Activated T-helper 1 cell treated with anti-CD3 and anti-CD28 coated beads, Interleukin-12 subunit alpha, Interleukin-12 subunit beta, Interleukin-2, Interleukin-4 antibody, amounts not matched to agents 30 ng/mL and 10 ng/mL and 1 ng/mL, durations not matched to agents 14 hours and 24 hours and 36 hours (primary cell): ENCODE data around the gene FAM161A. TPM values are rescaled to one million over a fixed set of nuclear protein-coding genes. Genes with fewer than 3 reads are reported as not detected.
"Not testable (repeated sequence)": the region's sequence is repeated elsewhere in the genome, so short reads cannot be mapped to it uniquely, and the experiment has no call there.

ENCODE experiments used
- DNase-seq: peaks from one replicate; pipeline ENCODE4 v3.0.0; 2021; ENCODE audit warnings: low spot score
- H3K27ac Mint-ChIP-seq: one replicate; pipeline ENCODE4 v1.8.0; 2021; ENCODE audit warnings: mild to moderate bottlenecking, mixed read lengths
- H3K27me3 Mint-ChIP-seq: one replicate; pipeline ENCODE4 v1.8.0; 2022; ENCODE audit warnings: mild to moderate bottlenecking, moderate library complexity, mixed read lengths; ENCODE audit not compliant: insufficient read depth
- H3K36me3 Mint-ChIP-seq: one replicate; pipeline ENCODE4 v1.8.0; 2021; ENCODE audit warnings: low read depth, mixed read lengths
- H3K4me1 Mint-ChIP-seq: one replicate; pipeline ENCODE4 v1.8.0; 2021; ENCODE audit warnings: low read depth, mixed read lengths
- H3K4me3 Mint-ChIP-seq: one replicate; pipeline ENCODE4 v1.8.0; 2021; ENCODE audit warnings: mild to moderate bottlenecking, moderate library complexity, mixed read lengths
- H3K9me3 Mint-ChIP-seq: one replicate; pipeline ENCODE4 v1.8.0; 2021; ENCODE audit warnings: mixed read lengths
- intact Hi-C: fragments of 100-400 bp; cut with micrococcal nuclease; formaldehyde crosslinking; loops from one replicate; pipeline ENCODE4 v1.15.1; 2024
- total RNA-seq: library from RNA; stranded (reverse); gene quantifications from 2 replicates; pipeline ENCODE4 v1.2.3, GENCODE V29; 2022

Gene FAM161A
- total RNA-seq, 1 donor from 2014 or later, result 3.7 TPM

GRCh38 chr2:61822255-61822654, 31.6 kb downstream of the FAM161A start:
- H3K4me3 Mint-ChIP-seq, result no peak overlapping the region
- intact Hi-C loops, result no loop called here
- no peaks in the 10 kb centered on the region for H3K9me3 Mint-ChIP-seq
- H3K36me3 Mint-ChIP-seq, result no peaks in the 10 kb centered on the region
- peaks cover 5% of the 10 kb centered on the region for H3K27me3 Mint-ChIP-seq
- no peak overlapping the region for H3K27ac Mint-ChIP-seq
- DNase-seq, result no peak
- H3K4me1 Mint-ChIP-seq, result no peaks in the 10 kb centered on the region

DNA sequence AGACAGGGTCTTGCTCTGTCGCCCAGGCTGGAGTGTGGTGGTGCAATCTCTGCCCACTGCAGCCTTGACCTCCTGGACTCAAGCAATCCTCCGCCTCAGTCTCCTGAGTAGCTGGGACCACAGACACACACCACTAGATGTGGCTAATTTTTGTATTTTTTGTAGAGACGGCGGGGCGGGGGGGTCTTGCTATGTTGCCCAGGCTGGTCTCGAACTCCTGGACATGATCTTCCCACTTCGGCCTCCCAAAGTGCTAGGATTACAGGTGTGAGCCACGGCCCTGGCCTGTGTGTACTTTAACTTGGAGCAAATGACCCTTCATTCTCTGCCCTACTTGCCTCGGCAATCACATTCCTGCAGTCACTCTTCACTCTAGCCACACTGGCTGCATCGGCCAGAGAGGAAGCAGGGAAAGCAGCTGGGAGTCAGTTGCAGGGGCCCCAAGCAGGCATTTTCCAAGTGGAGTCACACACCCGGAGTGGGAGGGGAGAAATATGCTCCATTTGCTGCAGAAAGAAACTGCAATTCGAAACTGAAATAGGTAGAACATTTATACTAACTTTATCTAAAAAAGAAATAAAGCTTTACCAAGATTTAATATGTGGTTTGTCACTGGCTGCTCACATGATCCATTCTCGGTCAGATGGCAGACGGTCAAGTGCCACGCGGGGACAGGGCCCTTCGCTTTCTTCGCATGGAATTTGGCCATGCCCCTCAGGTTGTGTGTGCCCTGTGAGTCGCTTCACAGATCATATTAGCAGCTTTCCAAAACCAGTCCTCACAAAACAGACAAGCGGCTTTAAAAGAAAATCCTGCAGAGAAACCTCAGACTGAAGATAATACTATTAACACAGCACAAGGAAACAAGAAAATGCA, 37.1 kb downstream of the FAM161A start:
- Mint-ChIP-seq H3K4me3 (no peak overlapping the region), H3K4me1 (no peaks in the 10 kb centered on the region), H3K36me3 (no peaks in the 10 kb centered on the region), H3K9me3 (no peaks in the 10 kb centered on the region), H3K27me3 (peaks cover 10% of the 10 kb centered on the region), H3K27ac (no peak overlapping the region)
- intact Hi-C loops, result no loop called here
- no peak for DNase-seq

DNA sequence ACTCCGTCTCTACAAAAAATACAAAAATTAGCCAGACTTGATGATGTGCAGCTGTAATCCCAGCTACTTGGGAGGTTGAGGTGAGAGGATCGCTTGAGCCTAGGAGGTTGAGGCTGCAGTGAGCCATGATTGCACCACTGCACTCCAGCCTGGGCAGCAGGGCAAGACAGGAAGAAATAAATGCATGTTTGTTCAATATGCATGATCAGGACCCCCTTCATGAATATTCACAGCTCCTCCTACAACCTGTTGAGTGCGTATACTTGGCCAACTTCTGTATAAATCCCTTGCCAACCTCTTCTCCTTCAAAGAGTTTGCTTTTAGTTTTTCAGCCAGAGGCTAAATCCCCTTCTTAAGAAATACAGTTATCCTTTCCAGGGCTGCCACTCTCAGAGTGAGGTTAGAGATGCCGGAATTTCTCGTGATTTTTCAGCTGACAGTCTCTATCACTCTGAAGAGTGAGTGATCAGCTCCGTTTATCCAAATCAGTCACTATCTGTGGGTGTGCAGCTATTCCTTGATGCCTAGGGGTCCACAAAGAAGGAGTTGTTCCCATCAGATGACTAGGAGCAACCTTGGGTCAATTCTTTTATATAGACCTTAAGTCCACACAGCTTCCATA, 39.2 kb downstream of the FAM161A start:
- Mint-ChIP-seq H3K27ac (no peak overlapping the region), H3K4me1 (no peaks in the 10 kb centered on the region), H3K27me3 (peaks cover 10% of the 10 kb centered on the region), H3K4me3 (no peak overlapping the region), H3K9me3 (no peaks in the 10 kb centered on the region), H3K36me3 (no peaks in the 10 kb centered on the region)
- no peak for DNase-seq
- intact Hi-C loops, result no loop called here

- H3K27ac Mint-ChIP-seq, DNase-seq, H3K27me3 Mint-ChIP-seq, H3K9me3 Mint-ChIP-seq, H3K36me3 Mint-ChIP-seq, H3K4me3 Mint-ChIP-seq, H3K4me1 Mint-ChIP-seq, intact Hi-C loops: not testable (repeated sequence)
Observed at GRCh38 chr2:61813314-61813713, 40.5 kb downstream of the FAM161A start.

GRCh38 chr2:61811821-61812220, 42.0 kb downstream of the FAM161A start:
- Mint-ChIP-seq H3K36me3 (no peaks in the 10 kb centered on the region), H3K4me1 (no peaks in the 10 kb centered on the region), H3K4me3 (no peak overlapping the region), H3K9me3 (no peaks in the 10 kb centered on the region), H3K27me3 (peaks cover 7% of the 10 kb centered on the region), H3K27ac (no peak overlapping the region)
- intact Hi-C loops, result no loop called here
- DNase-seq, result no peak

DNA sequence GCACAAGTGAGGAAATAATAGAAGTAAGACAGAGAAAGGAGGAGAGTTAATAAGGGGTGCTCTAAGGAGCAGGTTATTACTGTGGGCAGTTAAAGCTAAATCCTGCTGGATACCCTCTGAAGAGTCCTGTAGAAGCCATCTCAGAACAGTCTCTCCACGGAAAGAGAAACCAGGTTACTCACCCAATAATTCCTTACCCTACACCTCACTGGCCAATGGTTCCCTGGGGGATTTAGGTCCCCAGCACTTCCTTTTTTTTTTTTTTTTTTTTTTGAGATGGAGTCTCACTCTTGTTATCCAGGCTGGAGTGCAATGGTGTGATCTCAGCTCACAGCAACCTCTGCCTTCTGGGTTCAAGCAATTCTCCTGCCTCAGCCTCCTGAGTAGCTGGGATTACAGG, 43.7 kb downstream of the FAM161A start:
- DNase-seq, H3K9me3 Mint-ChIP-seq, H3K4me1 Mint-ChIP-seq, H3K27ac Mint-ChIP-seq, intact Hi-C loops, H3K4me3 Mint-ChIP-seq, H3K27me3 Mint-ChIP-seq, H3K36me3 Mint-ChIP-seq: not testable (repeated sequence)

DNA sequence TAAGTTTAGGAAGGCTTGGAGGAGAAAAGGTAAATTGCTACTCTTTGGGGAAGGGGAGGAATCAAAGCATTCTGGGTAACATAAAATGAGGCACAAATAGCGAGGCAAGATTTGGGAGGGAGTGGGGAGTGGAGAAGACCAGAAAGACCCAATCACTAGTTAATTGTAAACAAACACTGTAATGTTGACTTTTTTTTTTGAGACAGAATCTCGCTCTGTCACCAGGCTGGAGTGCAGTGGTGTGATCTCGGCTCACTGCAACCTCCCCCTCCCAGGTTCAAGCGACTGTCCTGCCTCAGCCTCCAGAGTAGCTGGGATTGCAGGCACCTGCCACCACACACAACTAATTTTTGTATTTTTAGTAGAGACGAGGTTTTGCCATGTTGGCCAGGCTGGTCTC, 45.2 kb downstream of the FAM161A start:
- intact Hi-C loops, result not testable (repeated sequence)

GRCh38 chr2:61807036-61807757, 46.7 kb downstream of the FAM161A start:
- Mint-ChIP-seq H3K4me3 (no peak overlapping the region), H3K27me3 (peaks cover 2% of the 10 kb centered on the region), H3K9me3 (no peaks in the 10 kb centered on the region), H3K27ac (no peak overlapping the region), H3K4me1 (no peaks in the 10 kb centered on the region), H3K36me3 (no peaks in the 10 kb centered on the region)
- DNase-seq, result no peak
- intact Hi-C loops, result no loop called here

More for the DNA sequence above, 45.2 kb downstream of the FAM161A start:
- H3K36me3 Mint-ChIP-seq, DNase-seq, H3K4me1 Mint-ChIP-seq, H3K4me3 Mint-ChIP-seq, H3K27me3 Mint-ChIP-seq, H3K9me3 Mint-ChIP-seq, H3K27ac Mint-ChIP-seq: not testable (repeated sequence)

GRCh38 chr2:61802548-61802947, 51.3 kb downstream of the FAM161A start:
- H3K27ac Mint-ChIP-seq, result no peak overlapping the region
- no peaks in the 10 kb centered on the region for H3K36me3 Mint-ChIP-seq
- no peaks in the 10 kb centered on the region for H3K27me3 Mint-ChIP-seq
- intact Hi-C loops, result no loop called here
- no peak overlapping the region for H3K4me3 Mint-ChIP-seq
- DNase-seq, result no peak
- no peaks in the 10 kb centered on the region for H3K4me1 Mint-ChIP-seq
- no peaks in the 10 kb centered on the region for H3K9me3 Mint-ChIP-seq

GRCh38 chr2:61799099-61799498, 54.8 kb downstream of the FAM161A start:
- H3K27ac Mint-ChIP-seq, result no peak overlapping the region
- intact Hi-C loops, result no loop called here
- no peaks in the 10 kb centered on the region for H3K9me3 Mint-ChIP-seq
- no peak for DNase-seq
- H3K4me3 Mint-ChIP-seq, result no peak overlapping the region
- H3K36me3 Mint-ChIP-seq, result no peaks in the 10 kb centered on the region
- H3K27me3 Mint-ChIP-seq, result peaks cover 8% of the 10 kb centered on the region
- H3K4me1 Mint-ChIP-seq, result peaks cover under 1% of the 10 kb centered on the region

GRCh38 chr2:61797446-61797845, 56.4 kb downstream of the FAM161A start:
- Mint-ChIP-seq H3K27me3 (peaks cover 14% of the 10 kb centered on the region), H3K4me1 (peaks cover 10% of the 10 kb centered on the region)
- H3K4me3 Mint-ChIP-seq, DNase-seq, H3K36me3 Mint-ChIP-seq, H3K9me3 Mint-ChIP-seq, H3K27ac Mint-ChIP-seq, intact Hi-C loops: not testable (repeated sequence)

- H3K9me3 Mint-ChIP-seq, result no peaks in the 10 kb centered on the region
- H3K36me3 Mint-ChIP-seq, result no peaks in the 10 kb centered on the region
- H3K27ac Mint-ChIP-seq, result no peak overlapping the region
- peaks cover 10% of the 10 kb centered on the region for H3K4me1 Mint-ChIP-seq
- DNase-seq, result no peak
- H3K27me3 Mint-ChIP-seq, result peaks cover 14% of the 10 kb centered on the region
- intact Hi-C loops, result no loop called here
- H3K4me3 Mint-ChIP-seq, result no peak overlapping the region
Observed at GRCh38 chr2:61795408-61795807, 58.5 kb downstream of the FAM161A start.

- Mint-ChIP-seq H3K9me3 (no peaks in the 10 kb centered on the region), H3K27me3 (peaks cover 14% of the 10 kb centered on the region), H3K27ac (no peak overlapping the region), H3K36me3 (no peaks in the 10 kb centered on the region), H3K4me3 (peak overlapping the region; percentile 61), H3K4me1 (peaks cover 10% of the 10 kb centered on the region)
- intact Hi-C loops, result no loop called here
- DNase-seq, result peak; percentile 59
Observed at GRCh38 chr2:61793389-61793836, 60.4 kb downstream of the FAM161A start.
